Caco-2 (cell line): ENCODE results near the gene SUPT3H. TPM values are rescaled to one million over a fixed set of nuclear protein-coding genes. Genes with fewer than 3 reads are reported as not detected.
"Not testable (repeated sequence)": the region's sequence is repeated elsewhere in the genome, so short reads cannot be mapped to it uniquely, and the experiment has no call there.

Experiments used
- BruUV-seq: library from RNA; stranded (reverse); fragments of 400-500 nt; replicated peaks from 2 replicates; lab custom pipeline; 2021; lab: Mats Ljungman, UMichigan
- CTCF ChIA-PET: fragments of 300-600 bp; sonication (Branson Sonifier 250); formaldehyde crosslinking; loops from one replicate; lab custom pipeline; 2022; ENCODE audit warnings: antibody characterized with exemption; lab: Charles Lee
- POLR2A ChIA-PET: fragments of 300-600 bp; sonication (Branson Sonifier 250); formaldehyde crosslinking; loops from one replicate; lab custom pipeline; 2022; ENCODE audit warnings: antibody characterized with exemption; lab: Charles Lee
- DNase-seq, 2 experiments: peaks; one replicate each; pipeline versions ENCODE4 v3.0.0 to v3.0.0-alpha.2; 2020 to 2022
- H3K27me3 ChIP-seq: replicated peaks from 2 replicates; pipeline ENCODE4 v1.6.0; 2011; ENCODE audit warnings: low read length; ENCODE audit not compliant: control insufficient read depth, insufficient read depth
- H3K36me3 ChIP-seq: 2 replicates; pipeline ENCODE4 v1.5.1; 2011; ENCODE audit warnings: low read length; ENCODE audit not compliant: control insufficient read depth, insufficient read depth
- H3K4me1 ChIP-seq: fragments of 250-450 bp; sonication (Bioruptor Pico); 2 replicates; pipeline ENCODE4 v1.5.1; 2020; ENCODE audit warnings: mild to moderate bottlenecking
- H3K4me3 ChIP-seq: 2 replicates; pipeline ENCODE4 v1.5.1; 2011; ENCODE audit warnings: low read depth, mild to moderate bottlenecking, control low read depth, low read length
- H3K9me3 ChIP-seq: fragments of 250-450 bp; sonication (Bioruptor Pico); 2 replicates; pipeline ENCODE4 v1.5.1; 2020; ENCODE audit warnings: mild to moderate bottlenecking, moderate library complexity
- H3K27ac Mint-ChIP-seq: one replicate; pipeline ENCODE4 v1.8.0; 2022; ENCODE audit warnings: mixed read lengths; ENCODE audit not compliant: unreplicated experiment
- H3K27me3 Mint-ChIP-seq: one replicate; pipeline ENCODE4 v1.8.0; 2022; ENCODE audit warnings: mixed read lengths; ENCODE audit not compliant: insufficient read depth, unreplicated experiment
- H3K36me3 Mint-ChIP-seq: one replicate; pipeline ENCODE4 v1.8.0; 2022; ENCODE audit warnings: mild to moderate bottlenecking, mixed read lengths; ENCODE audit not compliant: insufficient read depth, unreplicated experiment
- H3K4me1 Mint-ChIP-seq: one replicate; pipeline ENCODE4 v1.8.0; 2022; ENCODE audit warnings: low read depth, mixed read lengths; ENCODE audit not compliant: unreplicated experiment
- H3K4me3 Mint-ChIP-seq: one replicate; pipeline ENCODE4 v1.8.0; 2022; ENCODE audit warnings: mild to moderate bottlenecking, moderate library complexity, mixed read lengths; ENCODE audit not compliant: unreplicated experiment
- H3K9me3 Mint-ChIP-seq: one replicate; pipeline ENCODE4 v1.8.0; 2022; ENCODE audit warnings: mixed read lengths; ENCODE audit not compliant: unreplicated experiment
- CTCF ChIP-seq, 2 experiments: fragments of 200-600 bp in 1 of 2; IDR thresholded peaks; 1 replicate in 1 of 2; 2 replicates in 1 of 2; pipeline versions ENCODE4 v1.5.1 to v1.8.0; 2011 to 2022; ENCODE audit warnings: antibody characterized with exemption in 1 of 2, control low read depth in 1 of 2, inconsistent platforms in 1 of 2, low read depth in 1 of 2, low read length in 1 of 2, mild to moderate bottlenecking in 1 of 2, moderate library complexity in 1 of 2; ENCODE audit not compliant: insufficient read depth in 1 of 2, severe bottlenecking in 1 of 2, unreplicated experiment in 1 of 2
- intact Hi-C: fragments of 100-400 bp; cut with micrococcal nuclease; formaldehyde crosslinking; loops from one replicate; pipeline ENCODE4 v1.10.0; 2022; ENCODE audit not compliant: unreplicated experiment
- total RNA-seq: library from RNA; stranded (reverse); gene quantifications from 2 replicates; pipeline ENCODE4 v1.2.3, GENCODE V29; 2022

SUPT3H gene
- total RNA-seq, 1 experiment from 2014 or later, result 13.2 TPM

DNA sequence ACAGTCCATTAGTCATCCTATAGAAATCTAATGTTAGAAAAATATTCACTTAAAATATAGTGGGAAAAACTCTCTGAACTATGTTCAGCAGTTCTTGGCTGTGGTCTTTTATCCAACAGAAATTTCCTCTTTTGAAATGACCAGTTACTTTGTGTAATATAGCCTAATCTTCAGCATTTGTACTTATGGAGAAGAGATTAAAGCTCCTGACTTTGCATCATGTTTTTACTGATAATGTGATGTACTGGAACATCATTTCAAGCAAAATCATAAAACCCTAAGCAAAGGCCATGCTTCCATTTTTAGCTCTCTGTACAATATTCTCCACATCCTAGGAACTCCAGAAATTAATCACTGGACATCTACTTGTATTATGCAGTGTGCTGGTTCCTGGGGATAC, 480.4 kb downstream of the SUPT3H start:
- no TSS peak for BruUV-seq
- intact Hi-C loops, result no loop called here
- H3K27me3 Mint-ChIP-seq, result no peaks in the 10 kb centered on the region
- DNase-seq, result no peak
- no peaks in the 10 kb centered on the region for H3K4me1 Mint-ChIP-seq
- no peaks in the 10 kb centered on the region for H3K36me3 Mint-ChIP-seq
- ChIA-PET POLR2A (no interaction called here), CTCF (no interaction called here)
- no peak for TF ChIP-seq CTCF (IDR thresholded peaks at IDR 0.05; ENCODE audit: insufficient read depth in 1 of 2, low read depth in 1 of 2, low read length in 1 of 2, severe bottlenecking in 1 of 2, unreplicated experiment in 1 of 2)
- no peaks in the 10 kb centered on the region for H3K27me3 ChIP-seq
- no peak overlapping the region for H3K4me3 Mint-ChIP-seq
- no peaks in the 10 kb centered on the region for H3K9me3 ChIP-seq
- no peaks in the 10 kb centered on the region for H3K9me3 Mint-ChIP-seq
- H3K36me3 ChIP-seq, result no peaks in the 10 kb centered on the region
- no peak overlapping the region for H3K4me3 ChIP-seq
- H3K27ac Mint-ChIP-seq, result no peak overlapping the region
- H3K4me1 ChIP-seq, result no peaks in the 10 kb centered on the region

DNA sequence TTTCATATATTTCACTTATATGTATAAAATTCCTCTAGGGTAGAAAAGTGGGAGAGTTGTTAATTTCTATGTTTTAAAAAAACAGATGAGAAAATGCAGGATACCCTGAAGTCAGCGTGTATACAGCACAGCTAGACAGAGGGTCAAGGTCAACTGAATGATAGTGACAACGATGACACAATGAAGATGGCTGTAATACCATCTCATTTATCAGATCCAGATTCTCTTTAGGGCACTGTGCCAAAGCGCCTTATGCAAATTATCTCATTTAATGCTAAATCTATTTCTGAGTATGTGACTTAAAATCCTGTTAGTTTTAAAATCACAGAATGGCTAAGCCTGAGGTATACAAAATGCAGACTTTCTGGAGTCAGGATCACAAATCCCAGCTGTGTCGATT, 481.0 kb downstream of the SUPT3H start:
- Mint-ChIP-seq H3K4me3 (no peak overlapping the region), H3K4me1 (no peaks in the 10 kb centered on the region), H3K9me3 (no peaks in the 10 kb centered on the region), H3K27me3 (no peaks in the 10 kb centered on the region), H3K36me3 (no peaks in the 10 kb centered on the region), H3K27ac (no peak overlapping the region)
- no peaks in the 10 kb centered on the region for H3K36me3 ChIP-seq
- no peak overlapping the region for H3K4me3 ChIP-seq
- BruUV-seq, result no TSS peak
- DNase-seq, result no peak
- ChIA-PET CTCF (no interaction called here), POLR2A (no interaction called here)
- TF ChIP-seq CTCF (IDR thresholded peaks at IDR 0.05; ENCODE audit: insufficient read depth in 1 of 2, low read depth in 1 of 2, low read length in 1 of 2, severe bottlenecking in 1 of 2, unreplicated experiment in 1 of 2), result no peak
- no peaks in the 10 kb centered on the region for H3K27me3 ChIP-seq
- H3K9me3 ChIP-seq, result no peaks in the 10 kb centered on the region
- no peaks in the 10 kb centered on the region for H3K4me1 ChIP-seq
- intact Hi-C loops, result no loop called here

DNA sequence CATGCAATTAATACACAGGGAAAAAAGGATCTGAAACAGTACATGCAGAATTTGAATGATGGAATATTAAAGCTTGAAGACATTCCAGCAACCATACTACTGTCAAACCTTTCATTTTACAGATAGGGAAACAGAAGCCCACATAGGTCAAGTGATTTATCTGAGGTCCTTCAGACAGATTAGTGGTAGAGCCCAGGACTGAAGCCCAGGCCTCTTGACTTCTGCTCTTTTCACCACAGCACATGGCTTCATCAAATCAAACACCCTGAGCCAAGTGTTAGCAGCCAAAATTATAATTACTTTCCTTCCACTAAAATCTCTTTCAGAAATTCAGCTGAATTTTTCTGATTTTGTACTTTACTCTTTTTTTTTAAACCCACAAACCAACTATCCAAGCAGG, 485.2 kb downstream of the SUPT3H start:
- Mint-ChIP-seq H3K4me1 (no peaks in the 10 kb centered on the region), H3K9me3 (no peaks in the 10 kb centered on the region), H3K27me3 (no peaks in the 10 kb centered on the region), H3K4me3 (no peak overlapping the region), H3K36me3 (no peaks in the 10 kb centered on the region), H3K27ac (no peak overlapping the region)
- ChIA-PET CTCF (no interaction called here), POLR2A (no interaction called here)
- no peak for DNase-seq
- Histone ChIP-seq H3K4me3 (no peak overlapping the region), H3K9me3 (no peaks in the 10 kb centered on the region), H3K27me3 (no peaks in the 10 kb centered on the region), H3K36me3 (no peaks in the 10 kb centered on the region), H3K4me1 (no peaks in the 10 kb centered on the region)
- no peak for TF ChIP-seq CTCF (IDR thresholded peaks at IDR 0.05; ENCODE audit: insufficient read depth in 1 of 2, low read depth in 1 of 2, low read length in 1 of 2, severe bottlenecking in 1 of 2, unreplicated experiment in 1 of 2)
- intact Hi-C loops, result no loop called here
- no TSS peak for BruUV-seq

- H3K9me3 ChIP-seq, H3K36me3 ChIP-seq, H3K36me3 Mint-ChIP-seq, intact Hi-C loops, H3K27ac Mint-ChIP-seq, H3K27me3 Mint-ChIP-seq, CTCF ChIA-PET, POLR2A ChIA-PET, H3K4me3 ChIP-seq, H3K4me3 Mint-ChIP-seq, BruUV-seq, H3K4me1 Mint-ChIP-seq, H3K4me1 ChIP-seq, DNase-seq, H3K27me3 ChIP-seq: not testable (repeated sequence)
- H3K9me3 Mint-ChIP-seq, result peaks cover 18% of the 10 kb centered on the region
Observed at GRCh38 chr6:44879071-44879470, 498.7 kb downstream of the SUPT3H start.

- DNase-seq, H3K36me3 ChIP-seq, H3K27ac Mint-ChIP-seq, H3K27me3 ChIP-seq, intact Hi-C loops, CTCF ChIA-PET, H3K4me3 ChIP-seq, BruUV-seq, POLR2A ChIA-PET, H3K36me3 Mint-ChIP-seq, H3K4me3 Mint-ChIP-seq, H3K9me3 ChIP-seq, H3K4me1 ChIP-seq, H3K27me3 Mint-ChIP-seq, H3K4me1 Mint-ChIP-seq: not testable (repeated sequence)
- peaks cover 13% of the 10 kb centered on the region for H3K9me3 Mint-ChIP-seq
Observed at GRCh38 chr6:44876638-44877037, 501.1 kb downstream of the SUPT3H start.
